ENCODE data around the gene TIMM22.

GRCh38 chr17:1041746-1042145 lies 44.8 kb downstream of the TIMM22 start:
- TF ChIP-seq CTCF (conservative IDR thresholded peaks at IDR 0.05 in 1 of 2, IDR thresholded peaks at IDR 0.05 in 1 of 2; ENCODE audit: extremely low read depth in 1 of 2, insufficient read depth in 1 of 2, low read depth in 1 of 2, low read length in 2 of 2), result no peak
- TF ChIP-seq EZH2 (IDR thresholded peaks at IDR 0.05; ENCODE audit: borderline replicate concordance, low read length), result no peak

Data from mammary epithelial cell (primary cell).